Uterus (tissue), 4 donors: ENCODE data around the gene NOX5. TPM values are rescaled to one million over a fixed set of nuclear protein-coding genes. Genes with fewer than 3 reads are reported as not detected.

Experiments used
- DNase-seq, 2 donors: peaks; one replicate each; pipeline ENCODE4 v3.0.0-alpha.2; 2019 to 2020
- H3K27ac ChIP-seq, 2 donors: fragments of 200-600 bp; sonication (generic); 1 replicate in 1 of 2; 2 replicates in 1 of 2; pipeline ENCODE4 v1.5.1; 2016 to 2018
- H3K27me3 ChIP-seq, 2 donors: fragments of 200-600 bp; sonication (generic); one replicate each; pipeline ENCODE4 v1.5.1; 2018 to 2019; ENCODE audit warnings: control low read depth in 1 of 2
- H3K36me3 ChIP-seq, 2 donors: fragments of 200-600 bp; sonication (generic); one replicate each; pipeline ENCODE4 v1.5.1; 2019; ENCODE audit warnings: control low read depth in 1 of 2
- H3K4me1 ChIP-seq, 2 donors: fragments of 200-600 bp; sonication (generic); one replicate each; pipeline ENCODE4 v1.5.1; 2018 to 2019; ENCODE audit warnings: control low read depth in 1 of 2
- H3K4me3 ChIP-seq, 2 donors: fragments of 200-600 bp; sonication (generic); 1 replicate in 1 of 2; 2 replicates in 1 of 2; pipeline ENCODE4 v1.5.1; 2018 to 2019; ENCODE audit warnings: mild to moderate bottlenecking in 1 of 2
- H3K9me3 ChIP-seq, 2 donors: fragments of 200-600 bp; sonication (generic); one replicate each; pipeline ENCODE4 v1.5.1; 2019; ENCODE audit warnings: control low read depth in 1 of 2
- POLR2A ChIP-seq, 2 donors: fragments of 450-650 bp; IDR thresholded peaks; one replicate each; pipeline ENCODE4 v1.6.1; 2016; ENCODE audit warnings: antibody characterized with exemption in 2 of 2, mild to moderate bottlenecking in 1 of 2, moderate library complexity in 1 of 2
- intact Hi-C: fragments of 100-400 bp; cut with DNase I; formaldehyde crosslinking; loops from one replicate; pipeline ENCODE4 v1.15.1; 2023; ENCODE audit warnings: low total_unique reads
- total RNA-seq, 4 donors: library from RNA; depleted of rRNA in 3 of 4; stranded (reverse); fragments of >200 nt in 3 of 4; gene quantifications; one replicate each; pipeline versions ENCODE4 v1.1.0 to v1.2.4, GENCODE V29; 2014 to 2023
- TF ChIP-seq, protein P1 (sequence below), 4 experiments: fragments of 200-600 bp in 2 of 4; fragments of 450-650 bp in 2 of 4; sonication (generic) in 2 of 4; IDR thresholded peaks; one replicate each; pipeline ENCODE4 v1.5.1; 2016 to 2019; ENCODE audit warnings: antibody characterized with exemption in 4 of 4, mild to moderate bottlenecking in 2 of 4, moderate library complexity in 1 of 4
- donor health status: DM: yes; HTN: yes; CAD: no.

NOX5 gene
- total RNA-seq, 4 donors from 2014 or later, result 0.21 to 0.52 TPM; not detected in 2

DNA sequence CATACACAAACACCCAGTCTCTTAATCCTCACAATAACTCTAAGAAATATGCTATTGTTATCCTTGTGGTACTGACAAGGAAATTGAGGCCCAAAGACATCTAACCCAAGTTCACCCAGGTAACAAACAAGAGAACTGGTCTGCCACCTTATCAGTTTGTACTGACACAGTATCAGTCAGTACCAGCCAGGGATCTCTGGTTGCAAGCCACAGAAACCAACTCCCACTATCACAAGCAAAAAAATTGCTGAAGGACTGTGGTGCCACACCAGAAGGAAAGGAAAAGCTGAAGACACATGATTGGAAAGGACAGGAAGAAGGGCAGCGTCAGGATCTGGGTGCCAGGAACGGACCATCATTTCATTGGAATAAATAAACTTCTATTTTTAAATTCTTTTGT lies 82.1 kb downstream of the NOX5 start:
- DNase-seq, result no peak
- Histone ChIP-seq H3K27me3 (no peaks in the 10 kb centered on the region), H3K27ac (no peak overlapping the region), H3K36me3 (no peaks in the 10 kb centered on the region), H3K4me3 (no peak overlapping the region), H3K4me1 (no peaks in the 10 kb centered on the region), H3K9me3 (no peaks in the 10 kb centered on the region)
- TF ChIP-seq, protein P1, sequence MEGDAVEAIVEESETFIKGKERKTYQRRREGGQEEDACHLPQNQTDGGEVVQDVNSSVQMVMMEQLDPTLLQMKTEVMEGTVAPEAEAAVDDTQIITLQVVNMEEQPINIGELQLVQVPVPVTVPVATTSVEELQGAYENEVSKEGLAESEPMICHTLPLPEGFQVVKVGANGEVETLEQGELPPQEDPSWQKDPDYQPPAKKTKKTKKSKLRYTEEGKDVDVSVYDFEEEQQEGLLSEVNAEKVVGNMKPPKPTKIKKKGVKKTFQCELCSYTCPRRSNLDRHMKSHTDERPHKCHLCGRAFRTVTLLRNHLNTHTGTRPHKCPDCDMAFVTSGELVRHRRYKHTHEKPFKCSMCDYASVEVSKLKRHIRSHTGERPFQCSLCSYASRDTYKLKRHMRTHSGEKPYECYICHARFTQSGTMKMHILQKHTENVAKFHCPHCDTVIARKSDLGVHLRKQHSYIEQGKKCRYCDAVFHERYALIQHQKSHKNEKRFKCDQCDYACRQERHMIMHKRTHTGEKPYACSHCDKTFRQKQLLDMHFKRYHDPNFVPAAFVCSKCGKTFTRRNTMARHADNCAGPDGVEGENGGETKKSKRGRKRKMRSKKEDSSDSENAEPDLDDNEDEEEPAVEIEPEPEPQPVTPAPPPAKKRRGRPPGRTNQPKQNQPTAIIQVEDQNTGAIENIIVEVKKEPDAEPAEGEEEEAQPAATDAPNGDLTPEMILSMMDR (IDR thresholded peaks at IDR 0.05), result no peak
- TF ChIP-seq POLR2A (IDR thresholded peaks at IDR 0.05), result no peak
- intact Hi-C loops, result no loop called here

- no peak for TF ChIP-seq POLR2A (IDR thresholded peaks at IDR 0.05)
- TF ChIP-seq, protein P1 (IDR thresholded peaks at IDR 0.05), result no peak
Observed at GRCh38 chr15:69098771-69099170, 84.3 kb downstream of the NOX5 start.

GRCh38 chr15:69099941-69100340 lies 85.4 kb downstream of the NOX5 start:
- Histone ChIP-seq H3K36me3 (no peaks in the 10 kb centered on the region), H3K4me3 (no peak overlapping the region), H3K27ac (no peak overlapping the region), H3K9me3 (no peaks in the 10 kb centered on the region), H3K27me3 (no peaks in the 10 kb centered on the region), H3K4me1 (no peaks in the 10 kb centered on the region)
- TF ChIP-seq POLR2A (IDR thresholded peaks at IDR 0.05), result no peak
- intact Hi-C loops, result no loop called here
- DNase-seq, result no peak

More at GRCh38 chr15:69098771-69099170, 84.3 kb downstream of the NOX5 start:
- Histone ChIP-seq H3K27me3 (no peaks in the 10 kb centered on the region), H3K27ac (no peak overlapping the region), H3K4me3 (no peak overlapping the region), H3K4me1 (no peaks in the 10 kb centered on the region), H3K36me3 (no peaks in the 10 kb centered on the region), H3K9me3 (no peaks in the 10 kb centered on the region)
- DNase-seq, result no peak
- intact Hi-C loops, result no loop called here

- Histone ChIP-seq H3K36me3 (no peaks in the 10 kb centered on the region), H3K27ac (no peak overlapping the region), H3K27me3 (no peaks in the 10 kb centered on the region), H3K4me1 (no peaks in the 10 kb centered on the region), H3K9me3 (no peaks in the 10 kb centered on the region), H3K4me3 (no peak overlapping the region)
- TF ChIP-seq, protein P1 (IDR thresholded peaks at IDR 0.05), result no peak
- TF ChIP-seq POLR2A (IDR thresholded peaks at IDR 0.05), result no peak
- intact Hi-C loops, result no loop called here
- no peak for DNase-seq
Observed at GRCh38 chr15:69100821-69101220, 86.3 kb downstream of the NOX5 start.

GRCh38 chr15:69104050-69104750 lies 89.7 kb downstream of the NOX5 start:
- TF ChIP-seq, protein P1 (IDR thresholded peaks at IDR 0.05), result no peak
- TF ChIP-seq POLR2A (IDR thresholded peaks at IDR 0.05), result no peak
- Histone ChIP-seq H3K4me1 (no peaks in the 10 kb centered on the region), H3K36me3 (no peaks in the 10 kb centered on the region), H3K27me3 (no peaks in the 10 kb centered on the region), H3K27ac (no peak overlapping the region), H3K4me3 (no peak overlapping the region), H3K9me3 (no peaks in the 10 kb centered on the region)
- intact Hi-C loops, result no loop called here
- DNase-seq, result no peak
